ENCODE measurements around the gene TRPC6. TPM values are rescaled to one million over a fixed set of nuclear protein-coding genes. Genes with fewer than 3 reads are reported as not detected.

Gene TRPC6
- total and polyA plus RNA-seq, 2 of the 8 experiments (the other 6 are each of a cell fraction or from before 2014, with no cell fraction given) = 0.26 to 0.39 TPM

GRCh38 chr11:101528541-101528940, 55.3 kb downstream of the TRPC6 start (continued):
- TF ChIP-seq CHD7 (IDR thresholded peaks at IDR 0.05; ENCODE audit: insufficient replicate concordance, low read length) (no peak), POU5F1 (IDR thresholded peaks at IDR 0.05; ENCODE audit: low read depth, low read length) (no peak), CHD1 (IDR thresholded peaks at IDR 0.05; ENCODE audit: low read depth, low read length) (no peak), ASH2L (IDR thresholded peaks at IDR 0.05; ENCODE audit: low read length) (no peak), PHF8 (conservative IDR thresholded peaks at IDR 0.05; ENCODE audit: low read depth, low read length) (no peak), KDM5A (IDR thresholded peaks at IDR 0.05; ENCODE audit: low read length) (no peak)
- TF ChIP-seq, protein P1, sequence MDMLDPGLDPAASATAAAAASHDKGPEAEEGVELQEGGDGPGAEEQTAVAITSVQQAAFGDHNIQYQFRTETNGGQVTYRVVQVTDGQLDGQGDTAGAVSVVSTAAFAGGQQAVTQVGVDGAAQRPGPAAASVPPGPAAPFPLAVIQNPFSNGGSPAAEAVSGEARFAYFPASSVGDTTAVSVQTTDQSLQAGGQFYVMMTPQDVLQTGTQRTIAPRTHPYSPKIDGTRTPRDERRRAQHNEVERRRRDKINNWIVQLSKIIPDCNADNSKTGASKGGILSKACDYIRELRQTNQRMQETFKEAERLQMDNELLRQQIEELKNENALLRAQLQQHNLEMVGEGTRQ (IDR thresholded peaks at IDR 0.05; ENCODE audit: low read length) = no peak
